Stimulated activated CD8-positive, alpha-beta memory T cell treated with anti-CD3 and anti-CD28 coated beads, Interleukin-7, amount 100 ng/mL, for 1 hour (primary cell): ENCODE results near the gene ZFYVE19.

Source experiments
- DNase-seq, 2 donors: peaks; one replicate each; pipeline ENCODE4 v3.0.0-alpha.2; 2020; ENCODE audit warnings: low read depth in 2 of 2

The ZFYVE19 gene

GRCh38 chr15:40775740-40776536 lies 31.0 kb upstream of the ZFYVE19 start:
- no peak for DNase-seq

- DNase-seq = no peak
Measured at GRCh38 chr15:40776537-40777141, 30.2 kb upstream of the ZFYVE19 start.

GRCh38 chr15:40782609-40783227 lies 24.2 kb upstream of the ZFYVE19 start:
- DNase-seq = peak; percentile 59 to 72

GRCh38 chr15:40785164-40785563 lies 21.7 kb upstream of the ZFYVE19 start:
- no peak for DNase-seq

- DNase-seq = no peak
Measured at GRCh38 chr15:40785814-40786213, 21.1 kb upstream of the ZFYVE19 start.

GRCh38 chr15:40787344-40787841 lies 19.5 kb upstream of the ZFYVE19 start:
- DNase-seq = no peak

GRCh38 chr15:40787991-40788390 lies 18.9 kb upstream of the ZFYVE19 start:
- no peak for DNase-seq

- DNase-seq = no peak
Measured at GRCh38 chr15:40789119-40789518, 17.8 kb upstream of the ZFYVE19 start.

GRCh38 chr15:40789999-40790398 lies 16.9 kb upstream of the ZFYVE19 start:
- DNase-seq = no peak

GRCh38 chr15:40790718-40791117 lies 16.2 kb upstream of the ZFYVE19 start:
- DNase-seq = no peak

GRCh38 chr15:40792394-40792793 lies 14.5 kb upstream of the ZFYVE19 start:
- DNase-seq = no peak

GRCh38 chr15:40793216-40793989 lies 13.5 kb upstream of the ZFYVE19 start:
- no peak for DNase-seq

- no peak for DNase-seq
Measured at GRCh38 chr15:40796041-40796440, 10.8 kb upstream of the ZFYVE19 start.

- DNase-seq = no peak
Measured at GRCh38 chr15:40796512-40796911, 10.4 kb upstream of the ZFYVE19 start.

GRCh38 chr15:40799523-40799922 lies 7.4 kb upstream of the ZFYVE19 start:
- no peak for DNase-seq

- DNase-seq = no peak
Measured at GRCh38 chr15:40803076-40803475, 3.8 kb upstream of the ZFYVE19 start.

GRCh38 chr15:40803688-40804087 lies 3.2 kb upstream of the ZFYVE19 start:
- no peak for DNase-seq

- no peak for DNase-seq
Measured at GRCh38 chr15:40806672-40807027, 239 bp upstream of the ZFYVE19 start.

- no peak for DNase-seq
Measured at GRCh38 chr15:40807888-40808461, 1.1 kb downstream of the ZFYVE19 start.

GRCh38 chr15:40808861-40809450 lies 2.1 kb downstream of the ZFYVE19 start:
- DNase-seq = no peak

- no peak for DNase-seq
Measured at GRCh38 chr15:40812721-40813425, 6.0 kb downstream of the ZFYVE19 start.
